Posterior cingulate gyrus (tissue), 11 donors: Measurements from ENCODE around the gene ACSL1.

Experiments
- DNase-seq, 10 donors: peaks; one replicate each; pipeline versions ENCODE4 v3.0.0 to v3.0.0-alpha.2; 2020 to 2021; ENCODE audit warnings: mixed read lengths in 3 of 10
- intact Hi-C: fragments of 100-400 bp; cut with DNase I; formaldehyde crosslinking; loops from one replicate; pipeline ENCODE4 v1.15.1; 2023

ACSL1 gene

DNA sequence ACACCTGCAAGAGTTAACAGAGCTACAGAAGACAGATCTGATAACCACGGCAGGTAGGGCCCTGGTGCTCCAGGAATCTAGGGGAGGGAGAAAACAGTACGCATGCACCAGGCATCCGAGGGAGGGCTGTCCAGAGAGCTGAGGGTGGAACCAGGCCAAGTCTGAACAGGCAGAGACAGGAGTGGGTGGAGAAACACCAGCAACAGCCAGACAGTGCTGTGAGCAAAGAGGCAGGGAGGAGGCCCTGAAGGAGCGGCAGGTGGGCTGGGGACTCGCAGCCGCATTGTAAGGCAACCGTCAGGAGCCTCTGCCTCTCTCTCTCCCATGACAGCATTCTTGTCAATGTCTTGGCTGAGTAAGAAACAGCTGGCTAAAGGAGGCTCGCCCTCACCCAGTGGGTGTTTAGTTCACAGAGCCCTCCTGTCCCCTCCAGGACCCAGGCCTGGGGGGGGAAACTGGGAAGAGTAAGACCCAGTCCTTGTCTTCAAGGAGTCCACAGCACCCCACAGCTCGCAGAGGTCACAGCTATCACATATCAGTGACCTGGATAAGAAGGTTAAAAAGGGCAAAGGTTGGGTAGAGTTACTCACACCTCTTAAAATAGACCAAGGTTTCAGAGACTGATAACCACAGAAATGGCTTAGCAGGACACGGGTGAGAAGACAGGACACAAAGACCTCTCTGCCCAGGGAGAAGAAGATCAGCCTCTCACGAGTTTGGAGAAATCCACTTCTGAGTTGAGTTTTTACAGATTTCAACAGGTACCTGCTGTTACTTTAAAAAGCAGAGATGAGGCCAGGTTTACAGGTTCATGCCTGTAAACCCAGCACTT, 10.5 kb downstream of the ACSL1 start:
- intact Hi-C loops = no loop called here
- peak in 9 of 10 donors; percentile 61 to 95 (median 72) for DNase-seq

DNA sequence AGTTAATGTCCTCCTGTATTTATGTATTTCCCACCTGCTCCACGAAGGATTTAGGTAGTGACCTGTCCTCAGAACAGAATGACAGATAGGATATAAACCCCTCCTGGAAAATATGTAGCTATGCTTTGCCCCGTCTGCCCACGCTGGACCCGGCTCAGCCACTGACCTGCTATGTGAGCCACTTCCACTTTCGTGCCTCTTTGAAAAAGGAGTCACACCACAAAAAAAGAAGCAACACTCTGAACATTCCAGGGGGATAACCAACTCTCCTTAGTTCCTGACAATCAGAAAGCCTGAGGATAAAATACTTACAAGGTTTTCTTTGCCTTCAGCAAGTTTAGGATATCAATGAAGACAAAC, 11.1 kb downstream of the ACSL1 start:
- peak in 1 of 10 donors; percentile 36 for DNase-seq
- intact Hi-C loops = no loop called here

DNA sequence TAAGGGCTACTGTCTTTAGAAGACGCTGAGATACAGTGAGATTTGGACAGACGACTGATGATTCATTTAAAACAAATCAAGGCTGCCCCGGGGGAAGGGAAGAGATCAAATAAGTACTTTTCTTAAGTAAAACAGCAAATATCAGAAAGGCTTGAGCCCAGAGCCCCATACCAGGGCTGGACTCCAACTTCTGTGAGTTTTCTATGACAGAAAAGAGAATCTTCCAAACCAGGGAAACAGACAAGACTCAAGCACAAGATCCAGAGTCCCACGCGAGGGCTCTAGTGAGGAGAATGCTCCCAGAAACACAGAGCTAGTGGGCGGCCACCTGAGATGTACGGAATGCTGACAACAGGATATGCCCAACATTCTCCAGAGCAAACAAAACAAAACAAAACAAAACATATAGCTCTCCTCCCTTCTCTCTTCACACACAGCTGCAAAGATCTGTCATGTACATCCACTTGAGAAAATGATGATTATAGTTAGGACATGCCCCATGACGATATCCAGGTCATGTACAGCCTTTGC, 13.1 kb downstream of the ACSL1 start:
- DNase-seq = peak in 1 of 10 donors; percentile 35
- intact Hi-C loops = no loop called here

DNA sequence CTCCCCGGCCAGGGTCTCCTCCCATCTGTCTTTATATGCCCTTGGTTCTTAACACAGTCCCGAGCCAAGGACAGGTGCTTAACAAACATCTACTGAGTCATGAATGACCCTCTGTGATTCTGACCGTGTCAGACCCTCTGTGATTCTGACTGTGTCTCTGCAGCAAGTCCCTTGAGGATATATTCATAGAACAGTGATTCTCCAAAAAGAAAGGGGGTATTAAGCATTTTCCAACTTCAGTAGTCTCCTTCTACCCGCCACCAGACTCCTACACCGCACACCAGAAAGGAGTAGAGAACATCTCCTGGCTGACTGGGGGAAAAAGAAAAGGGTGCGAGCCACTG, 13.6 kb downstream of the ACSL1 start:
- peak in 1 of 10 donors; percentile 9 for DNase-seq
- intact Hi-C loops = no loop called here

DNA sequence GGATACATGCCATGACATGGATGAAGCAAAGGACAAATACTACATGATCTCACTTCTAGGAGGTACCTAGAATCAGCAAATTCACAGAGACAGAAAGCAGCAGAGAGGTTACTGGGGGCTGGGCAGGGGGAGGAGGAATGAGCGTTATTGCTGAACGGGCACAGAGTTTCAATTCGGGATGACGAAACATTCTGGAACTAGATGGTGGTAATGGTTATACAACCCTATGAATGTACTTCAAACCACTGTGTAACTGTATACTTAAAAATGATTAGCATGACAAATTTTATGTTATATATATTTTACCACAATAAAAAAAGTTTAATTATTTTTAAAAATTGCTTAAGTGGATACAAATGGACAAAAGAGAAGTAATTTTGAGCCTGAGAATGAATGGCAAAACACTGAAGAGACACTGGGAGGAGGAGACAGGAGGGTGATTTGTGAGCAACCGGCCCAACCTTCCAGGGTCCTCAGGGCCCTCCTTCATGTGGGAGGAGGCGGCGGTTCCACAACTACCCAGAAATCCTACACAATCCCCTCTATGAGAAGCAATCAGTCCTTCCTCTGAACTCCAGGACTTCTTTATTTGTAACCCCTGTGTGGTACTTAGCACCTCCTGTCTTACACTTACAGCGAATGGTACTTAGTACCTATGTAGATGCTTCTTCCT, 14.1 kb downstream of the ACSL1 start:
- DNase-seq = peak in 1 of 10 donors; percentile 78
- intact Hi-C loops = no loop called here

DNA sequence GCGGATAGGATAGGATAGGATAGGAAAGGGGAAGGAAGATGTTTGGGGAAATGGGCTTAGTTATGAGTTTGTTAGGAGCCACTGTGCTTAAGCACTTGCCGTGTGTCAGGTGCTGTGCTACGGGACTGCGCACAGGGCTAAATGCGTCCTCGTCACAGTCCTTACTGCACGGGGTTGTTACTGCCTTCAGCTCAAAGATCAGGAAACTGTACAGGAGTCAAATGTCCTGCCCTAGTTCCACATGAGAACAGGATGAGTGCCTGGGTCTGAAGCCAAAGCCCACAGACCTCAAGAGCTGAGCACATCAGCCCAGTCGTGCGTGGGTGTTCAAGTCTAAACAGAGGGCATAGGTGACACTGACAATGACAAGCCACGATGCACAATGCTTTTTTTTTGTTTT, 15.0 kb downstream of the ACSL1 start:
- intact Hi-C loops = no loop called here
- DNase-seq = peak in 1 of 10 donors; percentile 54

DNA sequence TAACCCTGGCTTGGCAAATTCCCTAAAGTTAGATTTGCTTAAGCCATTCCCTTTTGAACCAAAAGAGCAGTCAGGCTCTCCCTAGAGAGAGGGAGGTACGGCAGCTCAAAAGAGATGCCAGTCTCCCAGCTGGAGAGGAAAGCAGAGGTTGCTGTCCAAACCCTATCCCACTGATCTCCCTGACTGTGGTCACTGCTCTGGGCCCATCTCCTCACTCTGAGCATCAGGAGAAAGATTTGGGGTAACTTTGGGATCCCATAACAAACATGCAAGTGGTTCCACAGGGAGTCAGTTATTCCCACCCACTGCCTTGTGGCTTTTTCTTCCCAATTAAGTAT, 17.1 kb downstream of the ACSL1 start:
- no peak for DNase-seq
- intact Hi-C loops = loop anchor here (5.0 kb wide), 1 partner anchor 61 kb away; no protein-coding TSS in a partner anchor

DNA sequence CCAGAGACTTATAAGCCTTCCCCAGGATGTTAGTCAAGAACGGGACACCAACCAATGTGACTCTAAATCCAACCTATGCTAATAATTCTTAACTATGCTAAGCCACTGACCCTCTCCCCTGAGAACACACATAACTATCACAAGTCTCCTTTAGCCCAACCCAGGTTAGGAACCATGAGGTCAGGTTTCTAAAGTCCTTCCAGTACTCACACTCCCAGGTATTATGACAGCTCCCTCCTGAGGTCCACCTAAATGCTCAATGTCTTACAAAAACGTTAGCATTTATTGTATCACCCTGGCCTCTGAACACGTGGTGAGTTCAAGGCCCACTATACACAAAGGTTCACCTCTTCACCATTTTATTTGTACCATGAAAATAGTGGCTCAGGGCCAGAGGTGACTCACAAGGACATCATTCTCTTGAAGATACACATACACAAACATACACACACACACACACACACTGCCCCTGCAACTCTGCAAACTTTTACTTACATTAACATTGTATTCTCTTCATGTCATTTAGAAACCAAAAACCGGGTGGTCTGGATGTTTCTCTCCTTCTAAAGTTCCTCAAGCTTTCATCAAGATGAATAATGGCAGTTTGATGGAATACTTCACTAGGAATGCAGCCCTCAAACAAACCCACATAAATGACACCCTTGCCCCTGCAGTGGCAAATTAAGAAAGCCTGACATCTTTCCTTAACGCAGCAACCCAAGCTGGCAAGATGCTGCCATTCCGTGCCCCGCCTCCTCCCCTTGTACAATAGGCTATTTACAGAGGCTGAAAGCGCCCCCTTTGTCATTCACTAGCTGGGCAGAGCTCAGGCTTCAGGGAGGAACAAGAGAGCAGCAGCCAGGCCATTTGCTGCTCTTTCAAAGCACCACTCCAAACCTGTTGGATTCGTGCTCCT, 17.7 kb downstream of the ACSL1 start:
- DNase-seq = peak; percentile 61 to 96 (median 79)
- intact Hi-C loops = loop anchor here (5.0 kb wide), 1 partner anchor 61 kb away; no protein-coding TSS in a partner anchor

DNA sequence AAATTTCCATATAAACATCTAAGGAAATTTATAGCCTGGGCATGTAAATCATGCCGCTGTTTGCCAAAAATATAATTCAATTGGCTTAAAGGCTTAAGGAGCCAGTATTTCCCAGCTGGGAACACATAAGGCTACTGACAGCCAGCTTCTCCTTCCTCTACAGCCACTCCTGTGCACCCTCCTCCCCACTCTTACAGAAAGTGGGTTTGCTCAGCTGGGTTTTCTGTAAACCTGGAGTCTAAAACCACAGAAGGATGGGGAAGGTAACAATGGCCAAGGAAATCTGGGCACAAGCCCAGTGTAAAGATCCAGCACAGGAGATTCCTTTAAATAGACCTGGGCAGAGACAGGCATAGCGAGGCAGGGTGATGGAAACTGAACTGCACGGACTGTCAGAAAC, 18.5 kb downstream of the ACSL1 start:
- DNase-seq = peak in 1 of 10 donors; percentile 30
- intact Hi-C loops = loop anchor here (5.0 kb wide), 1 partner anchor 60 kb away; no protein-coding TSS in a partner anchor

DNA sequence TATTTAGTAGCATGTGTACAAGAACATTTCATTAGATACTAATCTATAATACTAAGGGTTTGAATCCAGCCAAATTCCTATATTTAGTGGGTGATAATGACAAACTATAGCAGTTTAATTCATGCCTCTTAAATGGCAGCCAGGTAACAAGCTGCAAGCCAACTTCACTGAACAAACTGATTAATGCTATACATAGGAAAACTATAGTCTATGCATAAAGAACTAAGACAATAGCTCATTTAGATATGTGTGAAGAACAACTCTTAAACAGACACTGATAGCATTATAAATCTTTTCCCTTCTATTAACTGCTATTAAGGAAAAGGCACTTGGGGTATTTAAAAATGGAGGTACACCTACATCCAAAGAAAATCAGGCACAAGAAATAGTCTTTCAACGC, 19.1 kb downstream of the ACSL1 start:
- intact Hi-C loops = loop anchor here (5.0 kb wide), 1 partner anchor 59 kb away; no protein-coding TSS in a partner anchor
- no peak for DNase-seq

DNA sequence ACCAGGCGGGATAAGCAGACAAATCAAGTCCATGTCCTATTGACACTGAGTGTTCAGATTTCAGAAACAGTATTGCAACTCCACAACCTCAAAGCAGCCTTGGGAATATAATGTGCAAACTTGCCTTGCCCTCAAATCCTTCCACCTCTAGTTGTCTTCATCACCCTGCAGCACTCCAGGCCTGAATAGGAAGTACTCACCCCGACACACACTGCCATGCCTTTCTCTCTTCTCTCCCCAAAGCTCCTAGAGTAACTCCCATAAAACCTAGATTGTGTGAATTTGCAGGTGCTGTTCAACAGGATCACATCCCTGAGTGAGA, 19.6 kb downstream of the ACSL1 start:
- intact Hi-C loops = loop anchor here (5.0 kb wide), 1 partner anchor 59 kb away; no protein-coding TSS in a partner anchor
- DNase-seq = no peak

DNA sequence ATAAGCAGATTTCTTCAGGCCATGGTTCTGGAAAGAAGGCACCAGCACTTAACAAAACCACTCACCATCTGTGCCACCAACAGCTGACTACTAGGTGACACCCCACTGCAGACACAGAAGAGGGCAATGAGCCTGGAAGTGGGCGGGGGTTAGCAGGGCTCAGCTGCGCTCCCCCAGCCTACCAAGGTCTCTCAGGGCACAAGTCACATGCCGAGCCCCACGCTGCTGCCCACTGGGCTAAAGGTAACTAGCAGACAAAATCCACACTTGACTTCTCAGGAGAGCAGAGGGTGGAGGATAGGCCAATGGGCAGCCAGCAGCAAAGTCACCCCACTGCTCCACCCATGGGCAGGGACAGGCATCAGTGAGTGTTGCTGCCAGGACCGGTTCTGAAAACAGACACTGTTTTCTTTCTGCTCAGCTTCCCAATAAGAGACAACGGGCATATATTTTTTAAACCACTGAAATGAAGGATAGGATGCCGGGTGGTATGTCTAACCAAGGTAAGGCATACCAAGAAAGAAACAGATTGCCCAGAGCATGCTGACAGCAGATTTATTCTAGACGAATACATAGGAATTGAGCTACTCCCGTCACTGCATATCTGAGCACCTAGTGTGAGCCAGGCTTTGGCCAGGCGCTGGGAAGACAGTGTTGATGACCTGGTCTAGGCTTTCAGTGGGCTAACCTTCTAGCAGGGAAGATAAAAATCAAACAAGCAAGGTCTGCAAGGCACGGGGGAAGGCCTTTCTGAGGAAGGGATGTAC, 20.1 kb downstream of the ACSL1 start:
- intact Hi-C loops = loop anchor here (5.0 kb wide), 1 partner anchor 58 kb away; no protein-coding TSS in a partner anchor
- DNase-seq = peak; percentile 35 to 94 (median 60)

DNA sequence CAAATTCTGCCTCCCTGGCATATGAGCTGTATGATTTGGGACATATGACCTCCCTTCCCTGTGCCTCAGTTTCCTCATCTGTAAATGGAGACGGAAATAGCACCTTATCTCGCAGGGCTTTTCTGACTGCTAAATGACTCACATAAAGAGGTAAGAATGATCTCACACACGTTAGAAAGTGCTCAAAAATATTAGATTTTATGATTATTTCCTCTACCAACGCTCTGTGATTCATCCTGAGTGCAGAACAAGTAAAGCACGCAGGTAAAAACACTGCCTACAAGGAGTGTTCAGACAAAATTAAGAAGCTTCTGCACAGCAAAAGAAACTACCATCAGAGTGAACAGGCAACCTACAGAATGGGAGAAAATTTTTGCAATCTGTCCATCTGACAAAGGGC, 21.1 kb downstream of the ACSL1 start:
- no peak for DNase-seq
- intact Hi-C loops = loop anchor here (5.0 kb wide), 1 partner anchor 57 kb away; no protein-coding TSS in a partner anchor

DNA sequence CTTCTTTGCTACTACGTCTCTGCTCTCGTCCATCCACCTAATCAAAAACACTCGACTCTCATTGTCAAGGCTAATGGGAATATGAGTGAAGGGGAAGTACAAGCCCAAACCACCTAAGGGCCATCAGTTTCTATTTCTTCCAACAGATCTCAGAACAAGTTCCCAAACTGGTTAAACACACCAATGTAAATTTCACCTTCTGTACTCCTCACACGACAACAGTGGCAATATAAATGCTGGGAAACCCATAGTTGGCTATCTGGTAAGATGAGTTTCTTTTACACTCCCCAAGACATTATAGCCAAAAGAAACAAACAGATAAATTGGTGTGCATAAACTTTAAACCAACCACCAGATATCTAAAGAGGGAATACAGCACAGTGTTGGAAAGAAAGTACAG, 21.9 kb downstream of the ACSL1 start:
- no peak for DNase-seq

DNA sequence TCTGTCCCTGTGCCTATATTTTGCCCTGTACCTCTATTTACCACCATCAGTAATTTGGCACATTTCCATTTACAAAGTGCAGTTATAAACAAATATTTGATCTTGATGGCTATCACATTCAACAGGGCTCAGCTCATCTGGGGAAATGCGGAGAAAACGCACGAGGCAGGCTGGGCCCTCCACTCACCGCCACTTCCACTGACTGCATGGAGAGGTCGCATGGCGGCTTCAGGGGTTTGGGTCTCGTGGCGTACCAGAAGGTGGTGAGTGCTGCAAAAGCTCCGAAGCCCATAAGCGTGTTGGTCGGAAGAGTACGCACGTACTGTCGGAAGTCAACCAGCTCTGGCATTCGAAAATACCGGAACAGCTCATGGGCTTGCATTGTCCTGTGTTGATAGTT, 22.6 kb downstream of the ACSL1 start:
- intact Hi-C loops = no loop called here
- DNase-seq = peak in 1 of 10 donors; percentile 49

More for the DNA sequence above, 21.9 kb downstream of the ACSL1 start:
- intact Hi-C loops = no loop called here

DNA sequence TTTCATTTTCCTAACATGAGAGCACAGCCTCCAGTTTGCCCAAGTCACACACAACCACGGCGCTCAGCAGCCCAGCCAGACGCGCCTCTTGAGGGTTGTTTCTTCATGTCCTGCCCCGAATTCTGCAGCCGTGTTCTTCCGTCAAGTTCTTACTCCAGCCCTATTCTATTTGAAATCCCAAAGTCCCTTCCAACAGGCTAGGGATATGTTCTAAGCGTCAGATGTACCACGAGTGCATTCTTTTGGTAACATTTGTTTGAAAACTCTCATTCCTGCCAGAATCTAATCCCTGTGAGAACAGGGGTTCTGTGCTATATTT, 23.1 kb downstream of the ACSL1 start:
- intact Hi-C loops = no loop called here

DNA sequence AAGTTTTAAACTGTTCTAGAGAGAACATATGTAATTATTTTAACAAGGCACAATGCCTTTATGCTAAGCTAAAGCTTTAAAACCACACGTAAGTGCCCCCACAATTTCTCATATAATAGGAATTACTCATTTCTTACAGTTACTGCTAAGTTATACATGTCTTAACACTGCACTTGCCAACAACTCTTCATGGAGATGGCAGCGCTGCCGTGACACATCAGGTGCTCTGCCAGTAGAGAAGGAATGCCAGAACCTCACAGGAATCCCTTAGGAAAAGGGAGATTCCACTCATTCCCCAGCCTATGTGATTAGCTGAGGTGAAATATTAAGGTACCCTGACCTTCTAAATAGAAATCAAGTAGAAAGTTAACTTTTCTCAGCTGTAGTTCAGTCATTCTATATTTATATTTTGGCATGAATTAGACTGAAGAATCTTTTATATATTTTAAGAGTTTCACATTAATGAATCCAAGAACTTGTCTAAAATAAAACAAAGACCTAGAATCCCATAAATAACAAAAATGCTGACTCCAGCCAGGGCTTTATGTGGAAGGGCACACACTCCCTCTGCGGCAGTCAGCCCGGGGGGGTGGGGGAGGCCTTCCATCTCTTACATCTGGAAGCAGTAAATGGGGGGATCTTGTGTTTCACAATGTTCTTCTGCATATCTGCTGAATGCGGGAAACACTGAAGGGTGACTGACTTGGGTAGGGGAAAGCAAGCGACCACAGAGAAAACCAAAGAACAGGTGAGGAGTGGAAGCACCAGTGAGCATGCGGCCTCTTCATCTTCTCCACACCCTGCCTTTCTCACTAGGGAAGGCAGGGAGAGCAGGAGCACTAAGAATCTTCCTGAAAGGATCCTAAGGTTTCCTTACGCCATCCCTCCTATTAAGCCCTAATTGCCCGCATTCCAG, 23.7 kb downstream of the ACSL1 start:
- peak in 1 of 10 donors; percentile 76 for DNase-seq
- intact Hi-C loops = no loop called here

More for the DNA sequence above, 23.1 kb downstream of the ACSL1 start:
- peak in 1 of 10 donors; percentile 74 for DNase-seq

DNA sequence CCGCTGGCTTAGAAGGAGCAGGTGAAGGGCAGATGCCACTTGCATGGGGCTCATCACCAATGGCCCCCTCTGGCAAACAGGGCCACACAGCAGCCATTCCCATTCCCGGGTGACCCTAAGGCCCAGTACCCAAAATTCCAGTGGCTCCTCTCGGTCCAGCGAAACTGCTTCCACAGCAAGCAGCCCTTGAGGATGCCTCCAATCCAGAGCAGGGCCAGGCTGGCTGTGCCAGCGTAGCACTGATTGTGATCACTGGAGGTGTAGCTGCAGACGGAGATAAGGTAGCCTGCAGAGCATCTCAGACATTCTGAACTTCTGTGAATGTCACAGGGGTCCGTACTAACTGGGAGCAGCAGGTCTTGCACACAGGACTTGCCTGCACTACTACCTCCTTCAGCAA, 27.3 kb downstream of the ACSL1 start:
- intact Hi-C loops = no loop called here
- DNase-seq = peak in 1 of 10 donors; percentile 64

DNA sequence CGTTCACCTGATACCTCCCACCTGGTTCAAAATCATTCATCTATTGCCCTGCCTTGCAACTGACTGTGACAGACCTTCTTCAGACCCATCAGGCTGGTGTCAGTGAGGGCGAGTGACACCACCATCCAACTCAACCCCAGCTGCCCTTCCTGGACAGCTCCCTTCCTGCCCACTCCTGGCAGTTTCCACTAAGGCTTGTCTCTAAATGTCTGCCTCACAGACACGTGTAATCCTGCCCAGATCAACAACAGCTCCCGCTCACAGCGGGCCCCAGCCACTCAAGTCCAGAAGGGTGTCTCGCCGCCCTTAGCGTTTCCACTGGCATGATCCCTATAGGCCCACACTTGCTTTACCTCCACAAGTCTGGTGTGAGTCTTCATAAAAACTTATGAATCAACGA, 28.9 kb downstream of the ACSL1 start:
- intact Hi-C loops = no loop called here
- DNase-seq = peak in 1 of 10 donors; percentile 42
